ENCODE measurements around the gene TAF11. TPM values are rescaled to one million over a fixed set of nuclear protein-coding genes. Genes with fewer than 3 reads are reported as not detected.

The TAF11 gene
- total and polyA plus RNA-seq, 2 of the 8 experiments (the other 6 are each of a cell fraction or from before 2014, with no cell fraction given), result 38.2 to 48.6 TPM

- no peak overlapping the region for H2AK5ac ChIP-seq (ENCODE audit: low read depth, low read length)
- DNase-seq (ENCODE audit: low read depth in 1 of 2, low spot score in 2 of 2), result no peak
- H3K79me2 ChIP-seq (ENCODE audit: control insufficient read depth in 1 of 2, insufficient read depth in 2 of 2, low read length in 2 of 2), result peaks cover 0 to 83% of the 10 kb centered on the region in 2 experiments; a peak in 3 of 4 replicates
- no peaks in the 10 kb centered on the region; the same call in 1 of the 2 replicates for H3K79me1 ChIP-seq (ENCODE audit: low read depth, low read length)
- H3K23ac ChIP-seq (ENCODE audit: insufficient read length), result no peak overlapping the region
- no peaks in the 10 kb centered on the region for H3K23me2 ChIP-seq (ENCODE audit: low read depth, low read length)
- peaks cover 2 to 4% of the 10 kb centered on the region in 2 experiments for H4K20me1 ChIP-seq (replicated peaks in 1 of 2; ENCODE audit: control insufficient read depth in 1 of 2, insufficient read depth in 2 of 2, low read length in 2 of 2)
- no peak overlapping the region for H3K4me3 ChIP-seq (ENCODE audit: extremely low read depth in 1 of 4, insufficient read depth in 2 of 4, low read depth in 3 of 4, low read length in 4 of 4)
- H3K9ac ChIP-seq (replicated peaks in 1 of 4; ENCODE audit: extremely low read depth in 1 of 4, low read depth in 3 of 4, low read length in 3 of 4), result no peak overlapping the region
- no peak overlapping the region for H3K18ac ChIP-seq (ENCODE audit: extremely low read depth, low read length)
- no peak overlapping the region for H4K91ac ChIP-seq (replicated peaks; ENCODE audit: insufficient read length, low read length)
- no peak overlapping the region for H2AFZ ChIP-seq (ENCODE audit: low read length)
- H4K8ac ChIP-seq (ENCODE audit: extremely low read depth, insufficient read depth, low read length), result no peak overlapping the region
- H3K36me3 ChIP-seq (ENCODE audit: control insufficient read depth in 2 of 4, insufficient read depth in 4 of 4, low read length in 3 of 4), result no peaks in the 10 kb centered on the region
- no peak overlapping the region for H2BK15ac ChIP-seq (ENCODE audit: low read length)
- H3K27me3 ChIP-seq (replicated peaks in 1 of 4; ENCODE audit: control insufficient read depth in 3 of 4, extremely low read depth in 1 of 4, insufficient read depth in 3 of 4, low read length in 3 of 4), result no peaks in the 10 kb centered on the region
- H2BK120ac ChIP-seq (replicated peaks; ENCODE audit: low read depth, low read length), result no peak overlapping the region
- H3K27ac ChIP-seq (ENCODE audit: low read depth, low read length), result no peak overlapping the region
- H2BK12ac ChIP-seq (ENCODE audit: low read depth, low read length), result no peak overlapping the region
- POLR2A ChIA-PET (ENCODE audit: partially characterized antibody), result interaction anchor here (1.1 to 3.8 kb wide), 4 partner anchors 8 to 150 kb away, joined by 3 to 28 read pairs (median 4); partner anchors contain the start of genes ANKS1A and TAF11
- no peak overlapping the region for H4K5ac ChIP-seq (ENCODE audit: insufficient read length, low read depth, low read length)
- no peak overlapping the region for H2BK20ac ChIP-seq (ENCODE audit: low read length)
- H3K4me2 ChIP-seq (ENCODE audit: insufficient read depth in 1 of 2, low read depth in 2 of 2, low read length in 2 of 2), result no peak overlapping the region
- H3K4ac ChIP-seq (replicated peaks; ENCODE audit: insufficient read length, low read depth, low read length), result no peak overlapping the region
- no peaks in the 10 kb centered on the region for H3K9me3 ChIP-seq (ENCODE audit: insufficient read depth in 2 of 2, low read depth in 1 of 2, low read length in 1 of 2)
- CTCF ChIA-PET (ENCODE audit: partially characterized antibody), result no interaction called here
- FAIRE-seq, result no peak
- H3K56ac ChIP-seq (replicated peaks; ENCODE audit: insufficient read length, low read depth, low read length), result no peak overlapping the region
- H3K14ac ChIP-seq (ENCODE audit: insufficient read length), result no peak overlapping the region
- H2BK5ac ChIP-seq (ENCODE audit: low read depth, low read length), result no peak overlapping the region
- H3K4me1 ChIP-seq (replicated peaks in 1 of 4; ENCODE audit: control insufficient read depth in 3 of 4, insufficient read depth in 4 of 4, low read length in 3 of 4), result peaks cover 0 to 4% (median 0%) of the 10 kb centered on the region in 4 experiments; a peak in 3 of 7 replicates
- WGBS, 2 experiments (ENCODE audit: extremely low coverage in 1 of 2, insufficient coverage in 1 of 2, insufficient read length in 1 of 2, insufficient replicate concordance in 2 of 2, low coverage in 1 of 2, low lambda C conversion rate in 2 of 2, missing lambda C conversion rate in 1 of 2), result 89% methylated on average over 1 of the region's 1 CpG; no CpG with 5 or more reads in 1 of the 2 experiments
- TF ChIP-seq RBBP5 (IDR thresholded peaks at IDR 0.05; ENCODE audit: borderline replicate concordance, low read depth, low read length), result no peak
- TF ChIP-seq POU5F1 (IDR thresholded peaks at IDR 0.05; ENCODE audit: low read depth, low read length), result no peak
- no peak for TF ChIP-seq GABPA (IDR thresholded peaks at IDR 0.05; ENCODE audit: borderline replicate concordance, insufficient read depth, low read length)
- no peak for TF ChIP-seq KDM4A (IDR thresholded peaks at IDR 0.05; ENCODE audit: low read depth, low read length, severe bottlenecking)
- no peak for TF ChIP-seq TCF12 (IDR thresholded peaks at IDR 0.05; ENCODE audit: low read depth, low read length)
- TF ChIP-seq BCL11A (IDR thresholded peaks at IDR 0.05; ENCODE audit: low read depth in 2 of 2, low read length in 2 of 2), result no peak
- no peak for TF ChIP-seq FOSL1 (IDR thresholded peaks at IDR 0.05; ENCODE audit: insufficient read depth, low read depth, low read length)
Observed at GRCh38 chr6:34897130-34897529, 9.3 kb upstream of the TAF11 start.
